ENCODE data around the gene REP15. TPM values are rescaled to one million over a fixed set of nuclear protein-coding genes. Genes with fewer than 3 reads are reported as not detected.
A peak's percentile ranks its signal among the peaks of the same experiment; 100 is the strongest.

The REP15 gene
- total RNA-seq, 3 donors from 2014 or later = 0.64 to 3.3 (median 1.8) TPM

GRCh38 chr12:27657296-27657695 is 39.0 kb upstream of the REP15 start:
- DNase-seq (ENCODE audit: low spot score in 2 of 2) = no peak
- Histone ChIP-seq H3K4me1 (no peaks in the 10 kb centered on the region), H3K9me3 (no peaks in the 10 kb centered on the region), H3K4me3 (no peak overlapping the region), H3K27ac (no peak overlapping the region), H3K36me3 (no peaks in the 10 kb centered on the region), H3K27me3 (no peaks in the 10 kb centered on the region)
- no peak for TF ChIP-seq POLR2A (IDR thresholded peaks at IDR 0.05)
- TF ChIP-seq CTCF (IDR thresholded peaks at IDR 0.05) = no peak
- TF ChIP-seq POLR2AphosphoS5 (IDR thresholded peaks at IDR 0.05) = no peak
- intact Hi-C loops (cut with DNase I; ENCODE audit: low total_unique reads) = no loop called here

GRCh38 chr12:27665704-27666103 is 30.5 kb upstream of the REP15 start:
- intact Hi-C loops (cut with DNase I; ENCODE audit: low total_unique reads) = no loop called here
- Histone ChIP-seq H3K27me3 (no peaks in the 10 kb centered on the region), H3K36me3 (peaks cover 6% of the 10 kb centered on the region), H3K9me3 (no peaks in the 10 kb centered on the region), H3K27ac (no peak overlapping the region), H3K4me3 (no peak overlapping the region), H3K4me1 (no peaks in the 10 kb centered on the region)
- no peak for DNase-seq (ENCODE audit: low spot score in 2 of 2)
- TF ChIP-seq POLR2A (IDR thresholded peaks at IDR 0.05) (no peak), POLR2AphosphoS5 (IDR thresholded peaks at IDR 0.05) (no peak)

DNA sequence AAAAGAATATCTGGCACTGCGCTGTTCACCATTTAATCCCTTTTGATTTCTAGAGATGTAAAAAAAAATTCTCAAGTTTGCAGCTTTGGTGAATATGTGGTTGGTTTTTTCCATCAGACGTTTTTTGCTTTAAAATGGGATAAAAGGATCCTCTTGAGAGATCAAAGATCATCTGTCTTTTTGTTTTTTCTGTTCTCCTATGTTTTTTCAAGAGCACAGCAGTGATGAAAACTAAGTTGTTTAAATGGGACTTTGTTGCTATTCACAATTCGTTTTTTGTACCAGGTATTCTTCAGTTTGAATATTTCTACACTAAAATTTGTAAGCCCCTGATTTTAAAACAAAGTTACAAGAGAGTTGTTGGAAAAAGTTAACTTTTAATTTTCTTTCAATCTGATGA is 29.7 kb upstream of the REP15 start:
- TF ChIP-seq CTCF (IDR thresholded peaks at IDR 0.05) (no peak), POLR2A (IDR thresholded peaks at IDR 0.05) (no peak)
- intact Hi-C loops (cut with DNase I; ENCODE audit: low total_unique reads) = no loop called here

DNA sequence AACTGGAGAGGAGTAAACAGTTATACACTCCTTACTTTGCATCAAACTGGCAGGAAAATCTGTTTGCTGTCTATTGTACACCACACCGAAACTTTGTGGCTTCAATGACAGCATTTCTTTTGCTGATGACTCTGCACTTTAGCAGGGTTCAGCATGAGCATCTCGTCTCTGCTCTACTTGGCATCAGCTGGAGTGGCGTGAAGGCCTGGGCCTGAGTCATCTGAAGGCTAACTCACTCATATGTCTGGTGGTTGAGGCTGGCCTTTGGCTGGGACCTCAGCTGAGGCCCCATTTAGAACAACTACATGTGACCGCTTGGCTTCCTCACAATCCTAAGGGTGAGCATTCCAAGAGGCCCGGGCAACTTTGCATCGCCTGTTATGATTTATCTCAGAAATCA is 28.7 kb upstream of the REP15 start:
- Histone ChIP-seq H3K36me3 (peaks cover 6% of the 10 kb centered on the region), H3K9me3 (no peaks in the 10 kb centered on the region), H3K4me3 (no peak overlapping the region), H3K27me3 (no peaks in the 10 kb centered on the region), H3K27ac (no peak overlapping the region), H3K4me1 (no peaks in the 10 kb centered on the region)
- no peak for DNase-seq (ENCODE audit: low spot score in 2 of 2)
- intact Hi-C loops (cut with DNase I; ENCODE audit: low total_unique reads) = no loop called here
- TF ChIP-seq POLR2A (IDR thresholded peaks at IDR 0.05) = no peak
- TF ChIP-seq POLR2AphosphoS5 (IDR thresholded peaks at IDR 0.05) = no peak
- no peak for TF ChIP-seq CTCF (IDR thresholded peaks at IDR 0.05)

More for the DNA sequence above, 29.7 kb upstream of the REP15 start:
- Histone ChIP-seq H3K9me3 (no peaks in the 10 kb centered on the region), H3K27me3 (no peaks in the 10 kb centered on the region), H3K36me3 (peaks cover 6% of the 10 kb centered on the region), H3K4me3 (no peak overlapping the region), H3K27ac (no peak overlapping the region), H3K4me1 (no peaks in the 10 kb centered on the region)
- no peak for DNase-seq (ENCODE audit: low spot score in 2 of 2)

- H3K4me3 ChIP-seq = no peak overlapping the region
- H3K27ac ChIP-seq = peak overlapping the region in 1 of 2 donors; percentile 10
- no peaks in the 10 kb centered on the region for H3K27me3 ChIP-seq
- H3K36me3 ChIP-seq = peaks cover 6% of the 10 kb centered on the region
- DNase-seq (ENCODE audit: low spot score in 2 of 2) = no peak
- H3K9me3 ChIP-seq = no peaks in the 10 kb centered on the region
- TF ChIP-seq CTCF (IDR thresholded peaks at IDR 0.05) (no peak), POLR2AphosphoS5 (IDR thresholded peaks at IDR 0.05) (no peak), POLR2A (IDR thresholded peaks at IDR 0.05) (no peak)
- intact Hi-C loops (cut with DNase I; ENCODE audit: low total_unique reads) = no loop called here
- no peaks in the 10 kb centered on the region for H3K4me1 ChIP-seq
Measured at GRCh38 chr12:27672051-27672450, 24.2 kb upstream of the REP15 start.

- H3K4me1 ChIP-seq = no peaks in the 10 kb centered on the region
- no peaks in the 10 kb centered on the region for H3K9me3 ChIP-seq
- no peak overlapping the region for H3K4me3 ChIP-seq
- no peaks in the 10 kb centered on the region for H3K27me3 ChIP-seq
- intact Hi-C loops (cut with DNase I; ENCODE audit: low total_unique reads) = no loop called here
- H3K36me3 ChIP-seq = peaks cover 4% of the 10 kb centered on the region
- no peak for DNase-seq (ENCODE audit: low spot score in 2 of 2)
- no peak for TF ChIP-seq POLR2A (IDR thresholded peaks at IDR 0.05)
- TF ChIP-seq POLR2AphosphoS5 (IDR thresholded peaks at IDR 0.05) = no peak
- no peak for TF ChIP-seq CTCF (IDR thresholded peaks at IDR 0.05)
- H3K27ac ChIP-seq = peak overlapping the region in 1 of 2 donors; percentile 23
Measured at GRCh38 chr12:27672643-27673042, 23.6 kb upstream of the REP15 start.
